Measurements from ENCODE around the gene BMF.

GRCh38 chr15:40110866-40111550, 2.3 kb upstream of the BMF start:
- TF ChIP-seq POLR2AphosphoS5 (IDR thresholded peaks at IDR 0.05), result no peak
- TF ChIP-seq CTCF (IDR thresholded peaks at IDR 0.05), result no peak
- no peak for TF ChIP-seq POLR2A (IDR thresholded peaks at IDR 0.05)
